HG03039 (cell line): ENCODE measurements around the gene SP140L.
"Not testable (repeated sequence)": the region's sequence is repeated elsewhere in the genome, so short reads cannot be mapped to it uniquely, and the experiment has no call there.

Experiments used
- ATAC-seq: cut with Tn5 transposase; IDR thresholded peaks from one replicate; pipeline ENCODE4 v1.9.1; 2021; ENCODE audit warnings: mild to moderate bottlenecking, moderate library complexity; ENCODE audit not compliant: unreplicated experiment

SP140L gene

DNA sequence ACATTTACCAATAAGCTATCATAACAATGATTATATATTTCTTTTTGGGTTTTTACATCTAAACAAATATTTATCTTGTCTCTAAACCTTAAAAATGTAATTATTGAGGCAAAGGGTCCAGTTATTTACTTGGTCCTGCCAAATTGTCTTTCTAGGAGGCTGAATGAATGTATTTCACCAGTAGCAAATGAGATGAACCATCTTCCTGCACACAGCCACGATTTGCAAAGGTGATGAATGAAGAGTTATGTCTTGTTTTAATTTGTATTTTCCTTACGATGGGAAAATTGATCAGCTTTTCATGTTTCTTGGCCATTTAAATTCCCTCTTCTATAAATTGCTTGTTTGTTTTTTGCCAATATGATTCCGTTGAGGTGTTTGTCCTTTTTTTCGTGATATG is 90.4 kb downstream of the SP140L start:
- no peak for ATAC-seq

DNA sequence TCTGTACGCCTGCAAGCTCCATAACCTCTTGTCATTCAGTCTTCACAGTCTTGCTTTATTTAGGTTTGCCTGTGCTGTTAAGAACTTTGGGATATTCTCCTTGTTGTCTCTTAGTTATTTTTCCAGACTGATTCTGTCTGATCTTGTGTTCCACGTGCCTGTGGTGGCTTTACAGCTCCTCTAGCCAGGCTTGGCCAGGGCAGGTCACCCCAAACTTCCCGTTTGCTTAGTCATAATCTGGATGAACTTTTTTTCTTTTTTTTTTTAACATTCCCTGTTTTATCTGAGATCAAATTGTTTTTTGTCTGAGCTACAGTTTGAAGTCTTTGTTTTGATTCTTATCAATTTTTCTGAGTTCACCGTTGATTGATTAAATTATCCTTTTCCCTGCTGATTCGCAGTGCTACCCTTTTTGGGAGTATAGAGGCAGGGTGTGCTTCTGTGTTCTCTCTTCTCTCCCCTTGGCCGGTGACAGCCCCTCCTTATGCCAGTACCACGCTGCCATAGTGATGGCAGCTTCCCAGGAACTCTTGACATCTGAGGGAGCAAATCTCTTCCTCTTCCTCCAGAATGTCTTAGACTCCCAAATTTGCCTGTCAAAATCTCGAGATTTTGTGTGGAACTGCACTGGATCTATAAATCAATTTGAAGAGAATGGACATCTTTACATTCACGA is 91.5 kb downstream of the SP140L start:
- no peak for ATAC-seq

DNA sequence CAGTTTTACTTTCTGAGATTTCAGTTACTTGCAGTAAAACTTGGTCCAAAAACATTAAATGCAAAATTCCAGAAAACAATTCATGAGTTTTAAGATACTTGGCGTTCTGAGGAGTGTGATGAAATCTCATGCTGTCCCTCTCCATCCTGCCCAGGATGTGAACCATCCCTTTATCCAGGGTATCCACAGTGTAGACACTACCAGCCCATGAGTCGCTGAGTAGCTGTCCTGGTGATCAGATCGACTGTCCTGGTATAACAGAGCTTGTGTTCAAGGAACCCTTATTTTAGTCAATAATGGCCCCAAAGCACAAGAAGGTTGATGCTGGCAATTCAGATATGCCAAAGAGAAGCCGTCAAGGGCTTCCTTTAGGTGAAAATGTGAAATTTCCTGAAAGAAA is 92.2 kb downstream of the SP140L start:
- ATAC-seq: no peak

DNA sequence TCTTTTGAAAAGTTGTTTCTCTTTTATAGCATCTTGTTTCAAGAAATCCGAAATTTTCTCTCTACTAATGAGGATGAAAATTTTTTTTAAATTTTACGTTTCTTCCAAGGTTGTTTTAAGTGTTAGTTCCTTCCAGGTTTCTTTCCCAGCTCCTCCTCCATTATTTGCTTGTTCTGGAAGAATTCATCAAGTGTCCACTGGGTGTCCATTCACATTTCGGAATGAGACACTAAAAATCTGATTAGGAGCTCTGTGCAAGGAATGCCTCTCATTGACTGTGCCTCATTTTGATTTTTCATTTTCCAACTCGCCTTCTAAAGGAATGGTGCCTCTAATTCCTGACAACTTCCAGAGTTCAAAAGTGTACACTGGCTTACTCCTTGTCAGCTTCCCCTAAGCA is 95.2 kb downstream of the SP140L start:
- no peak for ATAC-seq

DNA sequence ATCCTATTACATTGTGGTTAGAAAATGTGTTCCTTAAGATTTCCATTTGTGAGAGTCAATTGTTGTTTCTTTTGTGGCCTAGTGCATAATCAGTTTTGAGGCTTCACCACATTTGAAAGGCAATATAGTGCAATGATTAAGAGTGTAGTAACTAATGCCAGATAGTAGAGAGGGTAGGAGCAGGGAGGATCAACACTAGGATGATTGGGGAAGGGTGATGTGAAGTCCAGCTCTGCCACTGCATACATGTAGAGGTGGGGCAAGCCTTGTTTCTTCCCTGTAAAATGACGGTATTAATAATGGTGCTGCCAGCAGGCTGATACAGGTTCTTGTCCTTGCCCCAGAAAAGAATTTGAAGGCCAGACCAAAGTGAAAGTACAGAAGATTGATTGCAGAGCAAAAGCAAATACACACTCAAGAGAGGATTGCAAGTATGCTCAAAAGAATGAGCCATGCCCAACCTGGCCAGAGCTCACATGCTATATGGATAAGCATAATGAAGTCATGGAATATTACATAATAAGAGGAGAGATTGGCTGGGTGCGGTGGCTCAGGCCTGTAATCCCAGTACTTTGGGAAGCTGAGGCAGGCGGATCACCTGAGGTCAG is 97.0 kb downstream of the SP140L start:
- ATAC-seq: no peak

DNA sequence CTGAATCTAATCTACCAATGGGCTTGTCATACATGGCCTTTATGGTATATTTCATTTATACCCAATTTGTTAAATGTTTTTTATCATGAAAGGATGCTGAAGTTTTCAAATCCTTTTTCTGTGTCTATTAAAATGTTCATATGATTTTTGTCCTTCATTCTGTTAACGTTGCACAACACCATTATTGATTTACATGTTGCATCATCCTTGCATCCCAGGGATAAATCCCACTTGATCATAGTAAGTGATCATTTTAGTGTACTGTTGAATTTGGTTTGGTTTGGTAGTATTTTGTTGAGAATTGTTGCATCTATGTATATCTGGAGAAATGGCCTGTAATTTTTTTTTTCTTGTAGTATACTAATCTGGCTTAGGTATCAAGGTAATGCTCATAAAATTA is 98.4 kb downstream of the SP140L start:
- no peak for ATAC-seq

DNA sequence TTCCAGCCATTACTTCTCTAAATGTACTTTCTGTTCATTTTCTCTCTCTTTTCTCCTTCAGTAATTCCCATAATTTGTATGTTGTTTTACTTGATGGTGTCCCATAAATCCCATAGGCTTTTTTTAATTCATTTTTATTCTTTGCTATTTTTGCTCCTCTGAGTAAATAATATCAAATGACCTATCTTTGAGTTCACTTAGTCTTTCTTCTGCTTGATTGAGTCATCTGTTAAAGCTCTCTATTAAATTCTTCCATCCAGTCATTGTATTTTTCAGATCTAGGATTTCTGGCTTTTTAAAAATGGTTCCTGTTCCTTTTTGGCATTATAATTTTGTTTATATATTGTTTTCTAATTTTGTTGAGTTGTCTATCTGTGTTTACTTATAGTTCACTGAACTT is 102.5 kb downstream of the SP140L start:
- ATAC-seq: no peak

DNA sequence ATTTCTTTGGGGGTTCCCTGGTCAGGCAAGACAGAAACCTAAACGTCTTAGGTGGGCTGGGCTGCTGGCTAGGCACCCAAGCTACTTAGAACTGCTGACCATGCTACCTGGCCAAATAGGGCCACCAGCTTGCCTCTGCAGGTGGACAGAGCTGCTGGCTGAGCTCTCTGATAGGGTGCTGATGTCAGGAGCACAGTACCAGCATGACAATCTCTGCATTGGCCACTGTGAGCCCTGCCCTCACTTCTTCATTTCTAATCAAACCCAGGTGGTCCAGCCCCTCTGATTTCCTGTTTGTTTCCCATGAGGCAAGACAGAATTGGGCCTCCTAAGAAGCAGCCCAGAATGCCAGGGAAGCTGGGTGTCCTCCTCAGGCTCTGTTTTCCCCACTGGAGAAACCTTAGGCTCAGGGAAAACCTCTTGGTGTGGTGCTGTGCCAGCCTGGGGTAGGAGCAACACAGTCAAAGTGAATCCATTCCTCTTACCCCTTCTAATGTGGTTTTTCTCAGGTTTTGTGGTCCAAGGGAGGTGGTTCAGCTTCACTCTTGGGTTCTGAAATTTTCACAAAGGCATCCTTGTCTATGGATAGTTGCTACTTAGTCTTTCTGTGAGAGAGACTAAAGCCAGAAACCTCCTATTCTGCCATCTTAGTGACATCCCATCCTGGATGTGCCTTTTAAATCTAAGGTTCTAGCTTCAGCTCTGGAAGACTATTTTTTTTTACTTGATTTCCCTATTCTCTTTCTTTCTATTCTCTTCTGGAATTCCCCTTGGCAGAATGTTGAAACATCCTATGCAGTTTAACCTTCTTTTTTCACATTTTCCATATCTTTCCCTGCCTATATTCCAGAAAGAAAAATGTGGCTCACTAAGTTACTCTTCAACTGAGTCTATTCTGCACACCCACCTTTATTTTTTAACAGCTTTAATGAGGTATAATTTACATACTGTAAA is 104.2 kb downstream of the SP140L start:
- ATAC-seq: no peak

DNA sequence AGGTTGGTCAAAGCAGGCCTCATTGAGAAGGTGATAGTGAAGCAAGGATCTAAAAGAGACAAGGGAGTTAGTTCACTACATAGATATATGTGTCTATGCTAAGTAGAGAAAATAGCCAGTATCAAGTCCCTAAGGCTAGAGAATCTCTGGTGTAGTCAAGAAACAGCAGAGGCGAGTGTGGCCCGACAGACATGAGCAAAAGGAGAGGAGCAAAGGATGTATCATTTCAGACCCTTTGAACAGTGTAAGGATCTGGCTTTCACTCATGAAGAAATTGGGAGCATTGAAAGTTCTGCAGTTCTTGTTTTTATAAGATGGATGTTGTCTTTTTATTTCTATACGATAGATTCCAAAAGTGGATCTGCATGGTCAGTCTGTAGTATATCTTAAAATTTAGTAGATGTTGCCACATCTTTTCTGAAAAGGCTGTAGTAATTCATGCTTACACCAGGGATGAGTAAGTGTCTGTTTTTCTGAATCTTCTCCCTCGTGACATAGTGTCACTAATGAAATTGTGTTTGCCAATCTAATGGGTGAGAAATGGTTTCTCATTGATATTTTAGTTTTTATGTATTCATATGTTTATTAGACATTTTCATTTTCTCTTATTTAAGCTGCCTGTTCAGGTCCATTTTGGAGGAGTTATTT is 107.8 kb downstream of the SP140L start:
- no peak for ATAC-seq

DNA sequence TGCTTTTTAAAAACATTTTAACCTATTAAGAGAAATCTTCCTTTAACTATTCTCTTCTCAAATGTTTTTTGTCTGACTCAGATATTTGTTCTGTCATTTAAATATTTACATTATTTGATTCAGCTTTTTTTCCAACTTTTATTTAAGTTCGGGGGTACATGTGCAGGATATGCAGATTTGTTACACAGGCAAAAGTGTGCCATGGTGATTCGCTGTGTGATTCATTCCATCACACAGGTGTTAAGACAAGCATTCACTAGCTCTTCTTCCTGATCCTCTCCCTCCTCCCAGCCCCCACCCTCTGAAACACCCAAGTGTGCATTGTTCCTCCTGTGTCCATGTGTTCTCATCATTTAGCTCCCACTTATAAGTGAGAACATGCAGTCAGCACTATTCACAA is 108.4 kb downstream of the SP140L start:
- ATAC-seq: no peak

DNA sequence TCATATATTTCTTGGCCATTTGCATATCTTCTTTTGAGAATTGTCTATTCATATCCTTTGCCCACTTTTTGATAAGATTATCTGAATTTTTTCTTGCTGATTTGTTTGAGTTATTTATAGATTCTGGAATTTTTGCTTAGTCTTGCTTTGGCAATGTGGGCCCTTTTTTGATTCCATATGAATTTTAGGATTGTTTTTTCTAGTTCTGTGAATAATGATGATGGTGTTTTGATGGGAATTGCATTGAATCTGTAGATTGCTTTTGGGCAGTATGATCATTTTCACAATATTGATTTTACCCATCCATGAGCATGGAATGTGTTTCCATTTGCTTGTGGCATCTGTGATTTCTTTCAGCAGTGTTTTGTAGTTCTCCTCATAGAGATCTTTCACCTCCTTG is 112.1 kb downstream of the SP140L start:
- ATAC-seq: not testable (repeated sequence)

DNA sequence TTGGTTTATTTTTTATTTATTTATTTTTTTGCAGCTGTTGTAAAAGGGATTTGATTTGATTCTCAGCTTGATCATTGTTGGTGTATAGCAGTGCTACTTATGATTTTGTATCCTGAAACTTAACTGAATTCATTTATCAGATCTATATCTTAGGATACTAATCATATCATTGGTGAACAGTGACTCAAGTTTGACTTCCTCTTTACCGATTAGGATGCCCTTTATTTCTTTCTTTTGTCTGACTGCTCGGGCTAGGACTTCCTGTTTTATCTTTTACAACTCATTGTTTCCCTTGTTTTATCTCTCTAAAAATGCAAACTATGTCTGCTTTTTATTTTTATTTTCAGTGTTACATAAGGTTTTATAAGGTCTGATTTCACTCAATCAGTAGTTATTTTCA is 112.6 kb downstream of the SP140L start:
- ATAC-seq: no peak

DNA sequence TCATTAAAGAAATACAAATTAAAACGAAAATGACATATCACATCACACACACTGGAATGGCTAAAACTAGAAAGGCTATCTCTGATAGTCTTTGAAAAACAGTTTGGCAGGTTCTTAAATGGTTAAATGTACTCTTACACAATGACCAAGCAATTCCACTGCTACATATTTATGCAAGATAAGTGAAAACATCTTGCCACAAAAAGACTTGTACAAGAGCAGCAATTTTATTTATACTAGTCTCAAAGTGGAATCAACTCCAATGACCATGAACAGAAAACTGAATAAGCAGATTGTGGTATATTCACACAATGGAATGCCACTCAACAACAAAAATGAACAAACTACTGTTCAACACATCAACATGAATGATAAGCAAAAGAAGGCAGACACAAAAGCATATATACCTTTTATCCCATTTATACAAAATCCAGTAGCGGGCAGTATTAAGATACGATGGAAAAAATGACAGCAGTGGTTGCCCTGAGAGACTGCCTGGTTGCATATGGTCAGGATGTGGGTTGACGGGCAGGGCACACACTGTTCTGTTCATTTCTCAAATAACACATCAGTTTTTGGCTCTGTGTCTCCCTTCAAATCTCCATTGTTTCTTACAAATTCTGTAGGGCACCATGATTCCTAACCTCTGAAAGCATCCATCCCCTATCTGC is 114.4 kb downstream of the SP140L start:
- no peak for ATAC-seq

DNA sequence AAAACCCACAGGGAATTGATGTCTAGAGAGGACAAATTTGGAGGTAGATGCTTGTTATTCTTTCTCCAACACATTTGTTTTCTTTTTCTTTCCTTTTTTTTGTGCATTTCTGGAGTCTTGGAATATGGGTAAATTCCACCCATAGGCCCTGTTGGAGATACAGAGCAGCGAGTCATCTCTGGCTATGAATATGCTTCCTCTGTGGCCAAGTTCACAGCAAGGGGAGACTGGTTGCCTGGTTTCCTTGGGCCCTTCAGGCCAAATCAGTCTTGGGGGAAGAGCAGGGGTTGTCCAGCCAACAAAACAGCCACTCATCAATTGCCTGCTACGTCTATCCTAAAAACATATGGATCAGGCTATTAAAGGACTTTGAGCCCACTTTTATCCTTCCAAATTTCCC is 116.5 kb downstream of the SP140L start:
- no peak for ATAC-seq

DNA sequence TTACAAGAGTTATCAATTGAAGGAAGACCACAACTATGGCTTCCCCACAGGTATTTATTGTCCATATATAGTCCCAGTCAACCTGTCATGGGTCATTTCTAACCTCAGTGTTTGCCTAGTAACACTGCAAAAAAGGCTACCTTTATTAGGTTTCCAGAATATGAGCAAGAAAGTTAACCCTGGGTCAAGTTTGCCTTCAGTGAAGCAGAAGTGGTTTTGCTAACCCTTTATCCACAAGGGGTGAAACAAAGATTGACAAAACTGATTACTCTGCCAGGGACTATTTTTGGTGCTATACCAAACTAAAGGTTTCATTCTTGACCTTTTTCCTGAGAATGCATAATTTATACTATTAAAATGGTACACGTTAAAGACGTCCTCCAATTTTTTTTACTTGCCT is 117.8 kb downstream of the SP140L start:
- no peak for ATAC-seq

DNA sequence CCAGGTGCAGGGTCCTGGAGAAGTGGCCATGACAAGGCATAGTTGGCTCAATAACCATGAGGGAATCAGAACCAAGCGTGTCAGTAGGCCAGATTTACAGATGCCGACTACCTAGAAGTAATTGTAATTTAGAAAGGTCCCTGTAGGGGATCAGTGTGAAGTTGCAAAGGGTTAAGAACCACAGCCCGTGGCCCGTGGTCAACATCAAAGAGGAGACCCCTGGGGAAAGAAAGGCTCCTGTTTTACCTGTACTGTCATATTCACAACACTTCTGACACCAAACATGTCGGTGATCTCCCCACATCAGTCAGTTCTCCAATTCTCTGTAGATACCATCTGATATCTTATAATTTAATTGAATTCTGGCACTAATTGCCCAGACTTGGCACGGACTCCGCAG is 120.0 kb downstream of the SP140L start:
- ATAC-seq: no peak

DNA sequence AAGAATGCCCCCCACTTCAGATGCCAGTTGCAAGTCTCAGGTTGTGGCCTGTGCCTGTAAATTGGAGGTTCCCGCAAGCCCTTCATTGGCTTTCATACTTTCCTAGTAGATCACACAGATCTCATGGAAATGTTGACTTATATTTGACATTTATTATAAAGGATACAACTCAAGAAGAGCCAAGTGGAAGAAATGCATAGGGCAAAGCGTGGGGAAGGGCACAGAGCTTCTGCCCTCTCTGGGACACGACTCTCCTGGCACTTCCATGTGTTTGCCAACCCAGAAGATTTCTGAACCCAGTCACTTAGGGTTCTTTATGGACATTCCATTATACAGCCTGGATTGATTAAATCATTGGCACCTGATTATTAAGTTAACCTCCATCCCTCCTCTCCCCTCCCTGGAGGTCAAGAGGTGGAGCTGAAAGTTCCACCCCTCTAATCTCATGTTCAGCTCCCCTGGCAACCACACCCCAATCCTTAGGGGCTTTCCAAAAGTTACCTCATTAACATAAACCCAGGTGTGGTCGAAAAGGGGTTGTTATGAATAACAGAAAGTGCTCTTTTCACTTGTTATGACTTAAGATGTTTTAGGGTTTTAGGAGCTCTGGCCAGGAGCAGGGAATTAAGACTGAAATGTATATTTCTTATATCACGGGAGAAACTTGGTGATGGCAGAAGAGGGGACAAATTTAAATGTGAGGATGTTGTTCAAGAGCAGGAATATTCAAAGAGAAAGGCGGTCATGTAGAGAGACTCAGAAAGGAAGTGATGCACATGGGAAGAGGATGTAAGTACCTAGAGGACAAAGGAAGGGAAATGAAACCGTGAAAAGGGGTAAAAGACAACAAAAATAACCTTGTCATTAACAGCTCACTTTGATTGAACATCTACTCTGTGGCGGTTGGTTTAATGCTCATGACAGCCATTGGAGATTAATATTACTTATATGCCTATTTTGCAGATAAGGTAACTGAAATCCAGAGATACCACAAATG is 120.8 kb downstream of the SP140L start:
- peak; percentile 69 for ATAC-seq

DNA sequence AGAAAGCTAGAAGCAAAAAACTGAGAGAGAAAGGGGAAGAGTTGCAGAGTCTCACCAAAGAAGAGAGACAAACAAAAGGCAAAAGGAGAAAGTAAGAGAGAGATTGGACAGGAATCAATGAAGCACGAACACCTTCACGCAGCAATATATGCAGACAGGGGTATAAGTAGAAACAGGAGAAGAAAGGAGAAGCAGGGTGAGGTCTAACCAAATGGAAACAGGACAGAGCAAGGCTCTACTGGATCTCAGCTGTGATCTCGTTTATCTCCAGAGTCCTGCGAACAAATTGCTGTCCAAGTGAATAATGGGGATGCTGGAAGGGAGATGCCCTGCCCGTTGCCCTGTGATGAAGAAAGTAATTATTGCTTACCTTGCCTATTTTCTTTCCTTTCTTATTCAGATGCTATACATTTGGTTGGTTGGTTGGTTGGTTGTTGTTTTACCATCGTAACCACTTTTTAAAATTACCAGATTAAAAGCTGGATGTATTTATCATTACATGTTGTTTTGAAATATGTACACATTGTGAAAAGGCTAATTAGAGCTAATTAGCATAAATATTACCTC is 123.0 kb downstream of the SP140L start:
- no peak for ATAC-seq

DNA sequence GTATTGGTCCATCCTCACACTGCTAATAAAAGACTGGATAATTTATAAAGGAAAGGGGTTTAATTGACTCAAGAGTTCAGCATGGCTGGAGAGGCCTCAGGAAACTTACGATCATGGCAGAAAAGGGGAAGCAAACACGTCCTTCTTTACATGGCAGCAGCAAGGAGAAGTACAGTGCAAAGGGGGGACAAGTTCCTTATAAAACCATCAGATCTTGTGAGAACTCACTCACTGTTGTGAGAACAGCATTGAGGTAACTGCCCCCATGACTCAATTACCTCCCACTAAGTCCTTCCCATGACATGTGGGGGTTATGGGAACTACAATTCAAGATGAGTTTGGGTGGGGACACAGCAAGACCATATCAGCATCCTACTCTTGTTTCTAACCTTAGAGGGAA is 126.0 kb downstream of the SP140L start:
- ATAC-seq: no peak
